Measurements from ENCODE around the gene TDRD7.
"Not testable (repeated sequence)": the region's sequence is repeated elsewhere in the genome, so short reads cannot be mapped to it uniquely, and the experiment has no call there.

Gene TDRD7

DNA sequence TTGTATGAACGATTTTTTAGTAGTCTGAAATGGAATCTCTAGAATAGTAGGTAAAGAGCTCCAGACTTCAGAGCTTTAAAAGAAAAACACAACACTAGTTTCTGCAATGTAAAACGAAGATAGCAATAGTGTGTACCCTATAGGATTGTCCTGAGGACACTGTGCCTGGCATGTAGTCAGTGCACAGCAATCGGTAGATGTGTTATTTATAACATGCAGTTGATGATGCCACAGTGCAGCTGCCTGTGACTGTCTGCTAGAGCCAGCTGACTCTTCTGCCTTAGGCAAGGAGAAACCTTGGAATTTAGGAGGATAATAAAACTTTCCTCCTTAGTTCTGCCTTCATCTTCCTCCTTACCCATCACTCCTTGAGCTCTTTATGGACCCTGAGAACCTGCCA, 61.8 kb downstream of the TDRD7 start:
- no peak for DNase-seq (ENCODE audit: low read depth, low spot score)

- DNase-seq (ENCODE audit: low read depth, low spot score), result no peak
Measured at GRCh38 chr9:97474372-97474925, 62.6 kb downstream of the TDRD7 start.

DNA sequence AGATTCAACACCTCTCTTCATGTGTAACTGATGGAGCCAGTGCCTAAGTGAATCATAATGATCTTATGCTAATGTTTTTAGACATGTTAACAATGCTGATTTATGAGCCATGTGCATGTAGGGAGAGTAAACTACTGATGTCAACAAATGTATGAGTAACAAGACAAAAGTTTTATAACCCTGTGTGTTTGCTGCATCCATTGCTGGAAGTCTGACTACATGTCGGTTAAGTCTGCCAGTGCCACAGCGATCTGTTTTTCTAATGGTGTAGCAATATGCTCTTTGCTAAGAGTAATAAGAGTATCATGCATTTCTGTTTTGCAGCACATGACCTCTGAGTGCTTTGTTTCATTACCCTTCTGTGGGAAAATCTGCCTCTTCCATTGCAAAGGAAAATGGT, 63.2 kb downstream of the TDRD7 start:
- no peak for DNase-seq (ENCODE audit: low read depth, low spot score)

GRCh38 chr9:97478301-97478981, 66.5 kb downstream of the TDRD7 start:
- no peak for DNase-seq (ENCODE audit: low read depth, low spot score)

- DNase-seq (ENCODE audit: low read depth, low spot score), result no peak
Measured at GRCh38 chr9:97479496-97480159, 67.7 kb downstream of the TDRD7 start.

GRCh38 chr9:97480174-97480573, 68.3 kb downstream of the TDRD7 start:
- no peak for DNase-seq (ENCODE audit: low read depth, low spot score)

DNA sequence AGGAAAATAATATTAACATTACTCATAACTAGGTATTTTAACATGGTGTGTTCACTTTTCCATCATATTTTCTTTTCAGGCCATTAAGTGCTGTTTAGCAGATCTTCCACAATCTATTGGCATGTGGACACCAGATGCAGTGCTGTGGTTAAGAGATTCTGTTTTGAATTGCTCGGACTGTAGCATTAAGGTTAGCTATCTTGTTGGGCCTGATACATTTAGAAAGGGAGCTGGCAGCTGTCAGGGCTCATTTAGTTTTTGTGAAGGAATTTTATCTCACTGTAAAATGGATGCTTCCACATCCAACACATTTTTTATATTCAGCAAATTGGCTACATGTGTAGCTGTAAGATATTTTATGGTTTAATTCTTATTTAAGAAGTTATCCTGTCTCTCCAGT, 68.9 kb downstream of the TDRD7 start:
- DNase-seq (ENCODE audit: low read depth, low spot score), result no peak

DNA sequence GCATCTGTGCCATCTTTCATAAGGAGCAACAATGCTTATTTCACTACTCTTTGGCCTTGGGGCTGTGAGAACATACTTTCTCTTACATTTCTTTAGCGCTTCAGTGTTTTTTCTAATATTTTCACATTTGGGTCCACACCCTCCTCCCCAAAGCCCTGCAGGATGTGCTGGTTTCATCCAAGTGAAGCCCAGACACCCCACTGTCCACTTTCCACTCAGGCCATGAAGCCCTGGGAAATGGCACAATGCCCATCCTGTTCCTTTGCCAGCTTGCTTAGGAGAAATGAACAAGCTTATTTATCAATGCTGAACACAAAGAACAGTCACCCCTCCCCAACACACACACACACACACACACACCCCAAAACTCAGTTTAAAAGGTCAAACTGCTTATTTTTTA, 72.2 kb downstream of the TDRD7 start:
- no peak for DNase-seq (ENCODE audit: low read depth, low spot score)

- no peak for DNase-seq (ENCODE audit: low read depth, low spot score)
Measured at GRCh38 chr9:97487107-97487506, 75.2 kb downstream of the TDRD7 start.

DNA sequence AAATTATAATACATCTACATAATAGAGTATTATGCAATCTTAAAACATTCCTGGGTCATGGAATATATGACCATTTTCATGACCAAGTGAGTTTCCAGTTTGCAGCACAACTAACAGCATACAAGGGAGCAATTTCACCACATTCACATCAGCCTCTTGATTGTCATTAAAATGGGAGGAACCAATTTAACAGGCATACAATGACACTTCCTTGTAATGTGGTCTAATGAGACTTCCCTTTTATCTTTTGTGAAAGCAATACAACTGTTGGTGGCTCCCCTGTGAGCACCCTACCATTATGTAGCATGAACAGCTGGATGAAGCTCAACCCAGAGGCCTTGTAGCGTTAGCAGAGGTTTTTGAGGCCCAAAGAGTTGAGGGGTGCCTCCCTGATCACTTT, 76.0 kb downstream of the TDRD7 start:
- DNase-seq (ENCODE audit: low read depth, low spot score), result no peak

GRCh38 chr9:97491216-97491999, 79.5 kb downstream of the TDRD7 start:
- no peak for DNase-seq (ENCODE audit: low read depth, low spot score)

DNA sequence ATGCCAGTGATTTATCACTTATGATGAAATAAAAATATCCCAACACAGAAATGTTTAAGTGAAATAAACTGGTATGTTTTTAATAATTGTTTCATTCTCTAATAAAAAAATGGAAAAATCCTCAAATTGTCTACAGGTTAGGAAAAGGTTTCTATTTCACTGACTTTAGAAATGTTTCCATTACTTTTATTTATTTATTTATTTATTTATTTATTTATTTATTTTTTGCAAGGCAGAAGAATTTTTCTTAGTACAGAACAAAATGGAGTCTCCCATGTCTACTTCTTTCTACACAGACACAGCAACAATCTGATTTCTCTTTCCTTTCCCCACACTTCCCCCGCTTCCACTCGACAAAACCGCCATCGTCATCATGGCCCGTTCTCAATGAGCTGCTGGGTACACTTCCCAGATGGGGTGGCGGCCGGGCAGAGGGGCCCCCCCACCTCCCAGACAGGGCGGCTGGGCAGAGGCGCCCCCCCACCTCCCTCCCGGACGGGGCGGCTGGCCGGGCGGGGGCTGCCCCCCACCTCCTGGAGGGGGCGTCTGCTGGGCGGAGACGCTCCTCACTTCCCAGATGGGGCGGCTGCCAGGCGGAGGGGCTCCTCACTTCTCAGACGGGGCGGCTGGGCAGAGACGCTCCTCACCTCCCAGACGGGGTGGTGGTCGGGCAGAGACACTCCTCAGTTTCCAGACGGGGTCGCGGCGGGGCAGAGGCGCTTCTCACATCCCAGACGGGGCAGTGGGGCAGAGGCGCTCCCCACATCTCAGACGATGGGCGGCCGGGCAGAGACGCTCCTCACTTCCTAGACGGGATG, 85.9 kb downstream of the TDRD7 start:
- DNase-seq (ENCODE audit: low read depth, low spot score), result not testable (repeated sequence)

DNA sequence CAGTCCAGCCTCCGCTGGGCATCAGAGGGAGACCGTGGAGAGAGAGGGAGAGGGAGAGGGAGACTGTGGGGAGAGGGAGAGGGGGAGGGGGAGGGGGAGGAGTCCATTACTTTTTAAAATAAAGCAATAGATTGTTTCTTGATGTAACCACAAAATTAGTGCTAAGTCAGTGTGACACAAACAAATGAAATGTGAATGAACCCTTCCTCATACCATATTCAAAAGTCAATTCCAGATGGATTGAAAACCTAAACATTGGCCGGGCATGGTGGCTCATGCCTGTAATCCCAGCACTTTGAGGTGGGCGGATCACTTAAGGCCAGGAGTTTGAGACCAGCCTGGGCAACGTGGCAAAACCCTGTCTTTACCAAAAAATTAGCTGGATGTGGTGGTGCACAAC, 87.0 kb downstream of the TDRD7 start:
- not testable (repeated sequence) for DNase-seq (ENCODE audit: low read depth, low spot score)

GRCh38 chr9:97500263-97500662, 88.4 kb downstream of the TDRD7 start:
- DNase-seq (ENCODE audit: low read depth, low spot score), result no peak

- no peak for DNase-seq (ENCODE audit: low read depth, low spot score)
Measured at GRCh38 chr9:97500765-97501176, 88.9 kb downstream of the TDRD7 start.

DNA sequence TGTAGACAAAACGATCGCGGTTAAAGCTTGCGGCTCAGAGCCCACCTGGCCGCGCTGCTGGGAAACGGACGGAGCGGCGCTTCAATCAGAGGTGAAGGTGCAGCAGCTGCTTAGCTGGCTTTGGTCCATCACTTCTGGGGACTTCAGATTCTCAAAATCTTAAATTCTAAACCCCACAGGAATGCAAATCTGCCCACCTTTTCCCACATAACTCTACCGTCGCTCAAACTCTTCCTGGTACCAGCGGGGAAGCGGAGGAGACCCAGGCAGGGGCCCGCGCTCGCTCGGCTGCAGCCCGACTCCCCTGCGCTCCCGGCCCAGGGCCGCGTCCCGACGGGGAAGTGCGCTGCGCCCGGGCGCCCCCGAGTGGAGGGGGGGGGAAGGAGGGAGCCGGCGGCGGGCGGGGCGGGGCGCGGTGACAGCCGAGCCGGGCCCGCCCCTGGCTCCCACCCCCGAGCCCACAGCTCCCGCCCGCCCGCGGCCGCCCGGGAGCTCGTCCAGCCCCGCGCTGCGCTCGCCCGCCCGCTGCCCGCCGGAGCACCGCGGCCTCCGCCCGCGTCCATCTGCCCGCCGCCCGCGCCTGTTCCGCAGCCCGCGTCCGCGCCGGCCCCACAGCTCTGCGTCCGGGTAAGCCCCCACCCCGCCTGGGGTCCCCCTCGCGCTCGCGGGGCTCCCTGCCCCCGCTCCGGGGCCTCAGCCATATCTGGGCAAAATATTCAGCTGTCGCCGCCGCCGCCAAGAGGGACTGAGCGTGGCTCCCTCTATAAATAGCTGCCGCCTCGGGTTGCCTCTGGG, 89.5 kb downstream of the TDRD7 start, which contains the start of gene TMOD1:
TMOD1 (plus strand) TSS at position 490 of the 795 bp plus-strand sequence. CDS start 22,523 bp downstream, outside the sequence.
- no peak for DNase-seq (ENCODE audit: low read depth, low spot score)

DNA sequence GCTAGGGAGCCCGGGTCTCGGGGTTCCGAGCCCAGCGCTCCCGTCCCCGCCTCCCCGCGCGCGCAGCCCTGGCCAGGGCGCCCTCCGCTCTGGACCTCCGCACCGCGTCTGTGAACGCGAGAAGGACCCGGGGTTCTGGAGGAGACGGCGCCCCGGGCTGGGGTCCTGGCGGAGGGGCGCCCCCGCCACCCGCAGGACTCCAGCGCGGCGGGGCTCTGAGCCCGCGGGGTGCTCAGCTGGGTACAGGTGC, 90.0 kb downstream of the TDRD7 start:
- DNase-seq (ENCODE audit: low read depth, low spot score), result no peak

GRCh38 chr9:97502222-97502983, 90.5 kb downstream of the TDRD7 start:
- DNase-seq (ENCODE audit: low read depth, low spot score), result no peak

DNA sequence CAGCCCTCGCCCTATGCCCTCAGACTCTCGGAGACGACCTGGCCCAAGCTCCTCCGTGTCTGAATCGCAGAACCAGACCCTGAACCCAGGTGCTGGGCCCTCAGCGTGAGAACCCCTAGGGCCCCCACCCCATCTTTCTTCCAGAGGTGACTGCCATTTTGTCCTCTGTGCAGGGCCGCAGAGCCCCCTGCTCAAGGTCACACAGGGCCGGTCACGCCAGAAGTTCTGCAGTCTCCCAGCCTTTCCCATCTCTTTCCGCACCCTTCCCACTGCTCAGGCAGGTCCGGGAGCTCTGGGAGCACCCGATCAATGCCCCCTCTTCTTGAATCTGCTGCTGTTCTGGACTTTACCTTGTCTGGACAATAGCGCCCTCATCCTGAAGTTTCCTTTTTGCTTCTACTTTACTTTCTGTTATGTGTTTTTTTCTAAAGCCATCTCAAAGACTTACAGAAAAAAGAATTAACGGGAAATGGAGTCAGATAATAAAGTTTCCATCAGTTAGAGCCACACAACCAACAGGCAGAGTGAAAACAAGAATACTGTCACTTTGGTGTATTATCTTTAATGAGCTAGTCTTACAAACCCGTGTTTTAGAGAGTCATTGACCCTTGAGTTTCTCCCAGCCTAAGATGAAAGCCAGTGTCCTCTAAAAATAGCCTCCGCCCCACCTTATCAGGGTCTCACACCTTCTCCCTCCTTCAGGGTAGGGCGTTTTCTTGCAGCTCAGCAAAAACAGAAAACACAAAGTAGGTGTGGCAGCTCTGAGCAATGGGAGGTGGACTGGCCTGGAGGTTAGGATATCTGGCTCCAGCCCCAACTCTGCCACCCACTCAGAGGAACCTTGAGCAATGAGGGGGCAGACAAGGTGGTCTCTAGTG, 91.3 kb downstream of the TDRD7 start:
- DNase-seq (ENCODE audit: low read depth, low spot score), result no peak

Data from activated naive CD8-positive, alpha-beta T cell treated with anti-CD3 and anti-CD28 coated beads, Interleukin-2, amount 50 U/mL, for 16 hours (primary cell).